ENCODE results near the gene TSPAN4.

The TSPAN4 gene

DNA sequence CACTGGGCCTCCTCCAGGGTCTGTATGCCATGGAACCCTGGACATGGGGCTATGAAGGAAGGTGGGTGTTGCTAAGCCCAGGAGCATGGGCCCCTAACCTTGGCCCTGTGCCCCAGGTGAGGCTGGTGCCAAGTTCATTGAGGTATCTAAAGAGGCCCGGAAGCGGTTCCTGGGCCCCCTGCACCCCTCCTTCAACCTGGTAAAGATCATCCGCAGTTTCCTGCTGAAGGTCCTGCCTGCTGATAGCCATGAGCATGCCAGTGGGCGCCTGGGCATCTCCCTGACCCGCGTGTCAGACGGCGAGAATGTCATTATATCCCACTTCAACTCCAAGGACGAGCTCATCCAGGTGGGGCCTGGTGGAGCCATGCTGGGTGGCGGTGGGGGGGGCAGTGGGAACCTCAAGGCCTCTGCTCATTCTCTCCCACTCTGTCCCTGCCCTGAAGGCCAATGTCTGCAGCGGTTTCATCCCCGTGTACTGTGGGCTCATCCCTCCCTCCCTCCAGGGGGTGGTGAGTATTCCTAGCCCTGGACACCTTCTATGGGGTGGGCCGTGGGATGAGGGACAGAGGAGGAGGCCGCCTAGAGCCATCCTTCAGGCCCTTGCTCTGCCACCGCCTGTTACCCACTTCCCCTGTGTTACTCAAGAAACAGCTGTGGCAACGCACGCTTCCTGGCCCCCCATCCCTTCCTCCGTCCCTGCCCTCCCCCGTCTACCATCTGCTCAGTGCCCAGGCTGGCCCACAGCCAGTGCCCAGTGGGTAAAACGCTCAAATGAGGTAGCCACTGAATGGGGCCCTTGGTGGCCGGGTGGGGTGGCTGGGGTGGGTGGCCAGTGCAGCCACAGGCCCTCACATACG, 20.9 kb upstream of the TSPAN4 start:
- TF ChIP-seq, protein P1, sequence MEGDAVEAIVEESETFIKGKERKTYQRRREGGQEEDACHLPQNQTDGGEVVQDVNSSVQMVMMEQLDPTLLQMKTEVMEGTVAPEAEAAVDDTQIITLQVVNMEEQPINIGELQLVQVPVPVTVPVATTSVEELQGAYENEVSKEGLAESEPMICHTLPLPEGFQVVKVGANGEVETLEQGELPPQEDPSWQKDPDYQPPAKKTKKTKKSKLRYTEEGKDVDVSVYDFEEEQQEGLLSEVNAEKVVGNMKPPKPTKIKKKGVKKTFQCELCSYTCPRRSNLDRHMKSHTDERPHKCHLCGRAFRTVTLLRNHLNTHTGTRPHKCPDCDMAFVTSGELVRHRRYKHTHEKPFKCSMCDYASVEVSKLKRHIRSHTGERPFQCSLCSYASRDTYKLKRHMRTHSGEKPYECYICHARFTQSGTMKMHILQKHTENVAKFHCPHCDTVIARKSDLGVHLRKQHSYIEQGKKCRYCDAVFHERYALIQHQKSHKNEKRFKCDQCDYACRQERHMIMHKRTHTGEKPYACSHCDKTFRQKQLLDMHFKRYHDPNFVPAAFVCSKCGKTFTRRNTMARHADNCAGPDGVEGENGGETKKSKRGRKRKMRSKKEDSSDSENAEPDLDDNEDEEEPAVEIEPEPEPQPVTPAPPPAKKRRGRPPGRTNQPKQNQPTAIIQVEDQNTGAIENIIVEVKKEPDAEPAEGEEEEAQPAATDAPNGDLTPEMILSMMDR (IDR thresholded peaks at IDR 0.05; ENCODE audit: insufficient read depth, missing control alignments): no peak
- DNase-seq (ENCODE audit: insufficient read length, low spot score) (no peak), FAIRE-seq (no peak)

DNA sequence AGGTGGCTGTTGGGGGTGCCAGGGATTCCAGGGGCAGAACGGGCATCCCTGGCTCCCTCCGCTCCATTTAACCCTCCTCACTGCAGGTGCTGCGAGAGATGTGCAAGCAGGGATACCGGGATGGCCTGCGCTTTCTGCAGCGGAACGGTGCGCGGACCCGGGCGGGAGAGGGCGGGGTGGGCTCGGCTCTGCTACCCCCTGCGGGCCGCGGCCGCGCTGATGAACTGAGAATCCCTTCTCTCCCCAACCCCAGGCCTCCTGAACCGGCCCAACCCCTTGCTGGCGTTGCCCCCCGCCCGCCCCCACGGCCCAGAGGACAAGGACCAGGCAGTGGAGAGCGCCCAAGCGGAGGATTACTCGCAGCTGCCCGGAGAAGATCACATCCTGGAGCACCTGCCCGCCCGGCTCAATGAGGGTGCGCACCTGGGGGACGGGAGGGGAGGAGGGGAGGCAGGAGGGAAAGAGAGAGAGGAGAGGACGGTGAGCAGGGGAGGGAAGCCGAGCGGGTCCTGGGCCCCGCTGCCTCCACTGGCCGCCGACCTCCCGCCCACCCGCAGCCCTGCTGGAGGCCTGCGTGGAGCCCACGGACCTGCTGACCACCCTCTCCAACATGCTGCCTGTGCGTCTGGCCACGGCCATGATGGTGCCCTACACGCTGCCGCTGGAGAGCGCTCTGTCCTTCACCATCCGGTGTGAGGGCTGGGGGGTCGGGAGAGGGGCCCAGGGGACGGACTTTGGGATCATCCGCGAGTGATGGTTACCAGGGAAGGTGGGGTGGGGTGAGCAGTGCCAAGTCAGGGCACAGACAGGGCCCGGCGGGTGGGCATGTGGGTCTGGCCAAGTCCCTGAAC, 19.0 kb upstream of the TSPAN4 start:
- TF ChIP-seq, protein P1 (IDR thresholded peaks at IDR 0.05; ENCODE audit: insufficient read depth, missing control alignments): no peak
- FAIRE-seq: no peak
- no peak for DNase-seq (ENCODE audit: insufficient read length, low spot score)

DNA sequence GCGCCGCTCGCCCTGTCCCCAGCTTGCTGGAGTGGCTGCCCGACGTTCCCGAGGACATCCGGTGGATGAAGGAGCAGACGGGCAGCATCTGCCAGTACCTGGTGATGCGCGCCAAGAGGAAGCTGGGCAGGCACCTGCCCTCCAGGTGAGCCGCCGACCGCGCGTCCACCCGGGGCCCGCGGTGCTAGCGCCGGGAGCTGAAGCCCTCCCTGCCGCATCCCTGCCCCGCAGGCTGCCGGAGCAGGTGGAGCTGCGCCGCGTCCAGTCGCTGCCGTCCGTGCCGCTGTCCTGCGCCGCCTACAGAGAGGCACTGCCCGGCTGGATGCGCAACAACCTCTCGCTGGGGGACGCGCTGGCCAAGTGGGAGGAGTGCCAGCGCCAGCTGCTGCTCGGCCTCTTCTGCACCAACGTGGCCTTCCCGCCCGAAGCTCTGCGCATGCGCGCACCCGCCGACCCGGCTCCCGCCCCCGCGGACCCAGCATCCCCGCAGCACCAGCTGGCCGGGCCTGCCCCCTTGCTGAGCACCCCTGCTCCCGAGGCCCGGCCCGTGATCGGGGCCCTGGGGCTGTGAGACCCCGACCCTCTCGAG, 18.3 kb upstream of the TSPAN4 start:
- DNase-seq (ENCODE audit: insufficient read length, low spot score): no peak
- no peak for FAIRE-seq
- TF ChIP-seq, protein P1 (IDR thresholded peaks at IDR 0.05; ENCODE audit: insufficient read depth, missing control alignments): no peak

DNA sequence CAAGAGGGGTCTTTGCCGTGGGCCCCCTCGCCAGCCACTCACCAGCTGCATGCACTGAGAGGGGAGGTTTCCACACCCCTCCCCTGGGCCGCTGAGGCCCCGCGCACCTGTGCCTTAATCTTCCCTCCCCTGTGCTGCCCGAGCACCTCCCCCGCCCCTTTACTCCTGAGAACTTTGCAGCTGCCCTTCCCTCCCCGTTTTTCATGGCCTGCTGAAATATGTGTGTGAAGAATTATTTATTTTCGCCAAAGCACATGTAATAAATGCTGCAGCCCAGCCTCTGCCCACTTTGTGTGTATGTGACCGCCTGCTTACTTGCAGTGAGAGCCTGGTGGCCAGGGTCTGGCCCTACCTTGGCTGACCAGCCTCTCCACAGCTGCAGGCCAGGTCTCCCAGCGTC, 17.7 kb upstream of the TSPAN4 start:
- DNase-seq (ENCODE audit: insufficient read length, low spot score) (no peak), FAIRE-seq (no peak)
- TF ChIP-seq, protein P1 (IDR thresholded peaks at IDR 0.05; ENCODE audit: insufficient read depth, missing control alignments): no peak

DNA sequence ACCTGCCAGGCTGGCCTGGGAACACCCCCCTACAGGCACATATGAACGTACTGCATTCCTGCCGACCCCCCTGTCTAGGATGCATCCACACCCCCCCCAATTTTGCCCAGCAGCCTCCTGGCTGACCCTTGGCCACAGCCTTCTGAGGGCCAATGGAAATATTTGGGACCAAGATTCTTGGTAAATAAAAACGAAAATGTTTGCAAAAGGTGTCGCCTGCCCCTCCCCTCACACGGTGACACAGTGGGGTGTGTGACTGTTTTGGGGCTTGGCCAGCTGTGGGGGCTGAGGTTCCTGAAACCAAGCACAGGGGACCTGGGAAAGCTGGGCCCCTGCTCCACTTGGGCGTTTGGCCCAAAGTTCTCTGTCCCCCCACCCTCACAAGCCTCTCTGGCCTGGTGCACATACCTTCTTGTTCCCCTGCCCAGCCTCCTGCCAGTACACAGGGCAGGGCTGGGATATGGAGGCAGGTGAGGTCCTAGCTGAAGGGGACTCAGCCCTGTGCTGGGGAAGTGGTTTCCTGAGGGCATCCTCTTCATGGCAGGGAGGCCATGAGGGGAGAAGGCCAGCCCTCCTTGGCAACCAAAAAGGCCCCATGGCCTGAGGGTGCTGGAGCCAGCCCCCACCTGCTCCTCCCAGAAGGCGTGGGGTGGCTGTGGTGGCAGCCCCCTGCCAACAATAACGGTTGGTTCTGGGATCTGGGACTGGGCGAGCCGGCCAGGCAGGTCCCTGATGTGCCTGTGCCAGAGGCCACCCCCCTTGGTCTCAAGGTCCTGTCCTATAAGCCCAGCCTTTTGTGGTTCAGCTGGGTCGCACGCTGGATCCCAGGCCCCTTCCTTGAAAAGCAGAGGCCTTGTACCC, 17.1 kb upstream of the TSPAN4 start:
- FAIRE-seq (no peak), DNase-seq (ENCODE audit: insufficient read length, low spot score) (no peak)
- TF ChIP-seq, protein P1 (IDR thresholded peaks at IDR 0.05; ENCODE audit: insufficient read depth, missing control alignments): no peak

DNA sequence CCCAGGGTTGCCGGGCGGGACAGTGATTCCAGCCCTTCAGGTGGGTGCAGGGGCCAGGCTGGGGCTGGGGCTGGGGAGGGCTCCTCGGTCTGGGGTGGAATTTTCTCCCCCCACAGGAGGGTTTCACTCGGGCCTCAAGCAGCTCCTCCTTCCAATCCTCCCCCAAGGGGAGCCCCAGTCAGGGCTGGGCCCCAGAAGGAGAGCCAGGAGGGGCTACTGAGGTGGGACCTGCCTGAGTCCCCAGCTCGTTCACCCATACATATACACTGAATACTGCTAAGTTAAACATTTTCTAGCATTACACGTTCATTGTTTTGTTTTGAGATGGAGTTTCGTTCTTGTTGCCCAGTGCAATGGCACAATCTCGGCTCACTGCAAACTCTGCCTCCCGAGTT, 16.4 kb upstream of the TSPAN4 start:
- TF ChIP-seq, protein P1 (IDR thresholded peaks at IDR 0.05; ENCODE audit: insufficient read depth, missing control alignments): no peak
- FAIRE-seq (no peak), DNase-seq (ENCODE audit: insufficient read length, low spot score) (no peak)
